ENCODE measurements around the gene ADGRB3.
"Not testable (repeated sequence)": the region's sequence is repeated elsewhere in the genome, so short reads cannot be mapped to it uniquely, and the experiment has no call there.

The ADGRB3 gene

GRCh38 chr6:68740828-68741500, 105.9 kb downstream of the ADGRB3 start:
- DNase-seq (ENCODE audit: low read depth) = no peak

- no peak for DNase-seq (ENCODE audit: low read depth)
Measured at GRCh38 chr6:68741501-68742386, 106.7 kb downstream of the ADGRB3 start.

GRCh38 chr6:68743099-68743498, 108.0 kb downstream of the ADGRB3 start:
- no peak for DNase-seq (ENCODE audit: low read depth)

GRCh38 chr6:68744376-68744775, 109.3 kb downstream of the ADGRB3 start:
- not testable (repeated sequence) for DNase-seq (ENCODE audit: low read depth)

GRCh38 chr6:68746376-68746775, 111.3 kb downstream of the ADGRB3 start:
- DNase-seq (ENCODE audit: low read depth) = no peak

- no peak for DNase-seq (ENCODE audit: low read depth)
Measured at GRCh38 chr6:68747110-68747790, 112.2 kb downstream of the ADGRB3 start.

GRCh38 chr6:68747832-68748231, 112.8 kb downstream of the ADGRB3 start:
- DNase-seq (ENCODE audit: low read depth) = not testable (repeated sequence)

- no peak for DNase-seq (ENCODE audit: low read depth)
Measured at GRCh38 chr6:68754681-68755213, 119.7 kb downstream of the ADGRB3 start.

GRCh38 chr6:68756454-68757375, 121.6 kb downstream of the ADGRB3 start:
- no peak for DNase-seq (ENCODE audit: low read depth)

- DNase-seq (ENCODE audit: low read depth) = no peak
Measured at GRCh38 chr6:68757821-68758220, 122.7 kb downstream of the ADGRB3 start.

GRCh38 chr6:68758559-68758958, 123.5 kb downstream of the ADGRB3 start:
- DNase-seq (ENCODE audit: low read depth) = no peak

GRCh38 chr6:68760485-68760884, 125.4 kb downstream of the ADGRB3 start:
- DNase-seq (ENCODE audit: low read depth) = no peak

- DNase-seq (ENCODE audit: low read depth) = no peak
Measured at GRCh38 chr6:68760941-68761676, 126.0 kb downstream of the ADGRB3 start.

GRCh38 chr6:68761985-68762384, 126.9 kb downstream of the ADGRB3 start:
- DNase-seq (ENCODE audit: low read depth) = no peak

- no peak for DNase-seq (ENCODE audit: low read depth)
Measured at GRCh38 chr6:68771426-68771825, 136.3 kb downstream of the ADGRB3 start.

- DNase-seq (ENCODE audit: low read depth) = no peak
Measured at GRCh38 chr6:68774843-68775242, 139.8 kb downstream of the ADGRB3 start.

GRCh38 chr6:68776354-68776753, 141.3 kb downstream of the ADGRB3 start:
- no peak for DNase-seq (ENCODE audit: low read depth)

- DNase-seq (ENCODE audit: low read depth) = peak; percentile 1
Measured at GRCh38 chr6:68777956-68778355, 142.9 kb downstream of the ADGRB3 start.

- DNase-seq (ENCODE audit: low read depth) = no peak
Measured at GRCh38 chr6:68778356-68779020, 143.4 kb downstream of the ADGRB3 start.

GRCh38 chr6:68779366-68779765, 144.3 kb downstream of the ADGRB3 start:
- no peak for DNase-seq (ENCODE audit: low read depth)
